NCI-H1436 treated with DMSO at 0.1 percent for 48 hours (cell line): Measurements from ENCODE around the gene TBC1D16.
A peak's percentile ranks its signal among the peaks of the same experiment; 100 is the strongest.

Experiments
- DNase-seq: peaks from one replicate; lab custom pipeline; 2025; lab: John Stamatoyannopoulos, UW

TBC1D16 gene, protein sequence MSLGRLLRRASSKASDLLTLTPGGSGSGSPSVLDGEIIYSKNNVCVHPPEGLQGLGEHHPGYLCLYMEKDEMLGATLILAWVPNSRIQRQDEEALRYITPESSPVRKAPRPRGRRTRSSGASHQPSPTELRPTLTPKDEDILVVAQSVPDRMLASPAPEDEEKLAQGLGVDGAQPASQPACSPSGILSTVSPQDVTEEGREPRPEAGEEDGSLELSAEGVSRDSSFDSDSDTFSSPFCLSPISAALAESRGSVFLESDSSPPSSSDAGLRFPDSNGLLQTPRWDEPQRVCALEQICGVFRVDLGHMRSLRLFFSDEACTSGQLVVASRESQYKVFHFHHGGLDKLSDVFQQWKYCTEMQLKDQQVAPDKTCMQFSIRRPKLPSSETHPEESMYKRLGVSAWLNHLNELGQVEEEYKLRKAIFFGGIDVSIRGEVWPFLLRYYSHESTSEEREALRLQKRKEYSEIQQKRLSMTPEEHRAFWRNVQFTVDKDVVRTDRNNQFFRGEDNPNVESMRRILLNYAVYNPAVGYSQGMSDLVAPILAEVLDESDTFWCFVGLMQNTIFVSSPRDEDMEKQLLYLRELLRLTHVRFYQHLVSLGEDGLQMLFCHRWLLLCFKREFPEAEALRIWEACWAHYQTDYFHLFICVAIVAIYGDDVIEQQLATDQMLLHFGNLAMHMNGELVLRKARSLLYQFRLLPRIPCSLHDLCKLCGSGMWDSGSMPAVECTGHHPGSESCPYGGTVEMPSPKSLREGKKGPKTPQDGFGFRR

GRCh38 chr17:80035687-80035936 lies at the start of gene TBC1D16:
TSS of gene TBC1D16 (minus strand) at chr17:80035872. CDS start at chr17:80013547, 22,325 bp downstream.
- DNase-seq = no peak

- no peak for DNase-seq
Observed at GRCh38 chr17:80084773-80085172, 49.1 kb upstream of the TBC1D16 start.

DNA sequence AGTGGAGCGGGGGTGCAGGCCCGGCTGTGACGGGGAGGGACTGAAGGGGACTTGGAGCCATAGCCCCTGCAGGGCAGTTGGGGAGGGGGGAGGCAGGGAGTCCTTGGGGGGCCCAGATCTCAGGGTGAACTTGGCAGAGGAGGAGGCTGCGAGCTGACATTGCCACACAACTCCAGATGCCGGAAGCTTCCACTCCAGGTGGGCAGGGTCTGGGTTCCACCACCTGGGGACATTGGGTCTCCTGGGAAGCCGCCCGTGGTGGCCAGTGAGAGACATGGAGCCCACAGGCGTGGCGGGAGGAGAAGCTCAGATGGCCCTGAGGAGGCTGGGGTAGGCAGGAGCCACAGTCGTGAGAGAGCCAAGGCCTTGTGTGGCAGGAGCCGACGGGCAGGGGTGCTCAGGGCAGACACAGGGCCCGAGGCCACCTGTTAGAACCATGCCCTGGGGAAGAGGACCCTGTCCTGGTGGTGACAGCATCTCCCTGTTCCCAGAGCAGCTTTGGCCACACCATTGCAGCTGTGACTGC lies 47.5 kb upstream of the TBC1D16 start:
- no peak for DNase-seq

DNA sequence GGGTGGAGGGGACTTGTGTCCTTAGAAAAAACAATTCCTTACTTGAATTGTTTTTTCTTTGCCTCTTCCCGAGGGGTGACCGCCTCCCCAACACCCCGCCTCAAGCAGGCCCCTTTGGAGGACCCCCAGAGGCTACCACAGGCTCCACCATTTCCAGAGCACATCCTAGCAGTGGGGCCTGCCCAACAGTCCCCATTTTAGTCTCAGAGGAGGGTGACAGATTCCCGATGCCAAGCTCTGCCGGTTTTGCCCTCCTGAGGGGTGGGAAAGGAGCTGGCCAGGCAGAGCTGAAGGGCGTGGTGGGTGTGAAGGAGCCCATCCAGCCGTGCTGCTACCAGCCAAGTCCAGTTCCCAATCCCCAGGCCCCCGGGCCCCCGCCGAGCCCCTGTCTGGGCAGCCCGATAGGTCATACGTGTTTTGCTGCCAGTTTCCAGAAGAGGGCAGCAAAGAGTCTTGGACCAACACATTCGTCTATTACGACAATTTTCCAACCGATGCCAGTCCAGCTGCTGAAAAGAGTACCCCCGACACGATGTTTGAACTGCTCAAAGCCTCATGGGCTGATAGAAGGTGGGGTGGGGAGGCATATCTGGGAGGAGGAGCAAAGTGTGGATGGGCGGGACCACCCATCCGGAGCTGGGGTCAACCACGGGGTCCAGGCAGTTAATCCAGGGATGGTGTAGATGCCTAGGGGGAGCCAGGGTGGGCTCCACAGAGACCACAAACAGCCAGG lies 46.9 kb upstream of the TBC1D16 start:
- DNase-seq = peak; percentile 31

GRCh38 chr17:80081596-80081995 lies 45.9 kb upstream of the TBC1D16 start:
- no peak for DNase-seq

GRCh38 chr17:80080081-80080480 lies 44.4 kb upstream of the TBC1D16 start:
- DNase-seq = no peak

- DNase-seq = no peak
Observed at GRCh38 chr17:80072410-80072809, 36.7 kb upstream of the TBC1D16 start.

- DNase-seq = no peak
Observed at GRCh38 chr17:80071116-80071841, 35.6 kb upstream of the TBC1D16 start.

- DNase-seq = no peak
Observed at GRCh38 chr17:80070375-80071115, 34.9 kb upstream of the TBC1D16 start.

DNA sequence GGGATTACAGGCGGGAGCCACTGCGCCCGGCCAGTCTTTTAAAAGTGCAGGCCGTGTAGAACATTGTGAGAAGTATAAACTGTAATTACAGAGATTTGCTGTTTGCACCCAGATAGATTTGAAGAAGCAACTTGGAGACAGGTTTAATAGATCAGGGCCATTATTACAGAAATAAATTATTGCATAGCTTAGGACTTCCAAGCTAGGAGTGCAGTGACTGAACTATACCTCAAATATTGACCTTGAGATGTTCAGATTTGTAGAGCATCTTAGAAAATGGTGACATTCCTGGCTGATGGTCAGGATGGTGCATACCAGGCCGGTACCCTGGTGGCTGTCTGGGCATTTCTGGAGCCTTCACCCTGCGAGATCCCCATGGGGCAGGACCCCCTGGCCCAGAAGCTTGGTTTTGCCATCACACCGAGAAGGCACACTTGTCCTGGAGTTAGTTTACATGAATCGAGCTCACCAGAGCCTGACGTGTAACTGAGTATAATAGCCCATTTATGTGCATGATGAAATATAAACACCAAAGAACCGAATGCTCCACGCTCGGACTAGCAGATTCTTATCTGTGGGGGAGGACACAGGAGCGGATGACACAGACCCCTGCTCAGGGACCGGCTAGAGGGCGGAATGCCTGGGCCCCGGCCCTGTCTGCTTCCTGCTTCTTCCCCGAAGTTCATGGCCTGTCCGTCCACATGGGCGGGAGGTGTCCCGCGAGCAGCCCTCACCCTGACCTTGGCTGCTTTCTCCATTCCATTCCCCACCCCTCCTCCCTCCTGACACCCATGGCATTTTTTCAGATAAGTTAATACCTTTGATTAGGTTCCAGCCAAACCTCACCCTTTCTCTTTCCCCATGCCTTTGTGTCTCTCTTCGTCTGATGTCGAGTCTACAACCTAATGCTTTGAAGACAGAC lies 32.9 kb upstream of the TBC1D16 start:
- no peak for DNase-seq

GRCh38 chr17:80067393-80067986 lies 31.8 kb upstream of the TBC1D16 start:
- no peak for DNase-seq

GRCh38 chr17:80065478-80066170 lies 30.0 kb upstream of the TBC1D16 start:
- no peak for DNase-seq

DNA sequence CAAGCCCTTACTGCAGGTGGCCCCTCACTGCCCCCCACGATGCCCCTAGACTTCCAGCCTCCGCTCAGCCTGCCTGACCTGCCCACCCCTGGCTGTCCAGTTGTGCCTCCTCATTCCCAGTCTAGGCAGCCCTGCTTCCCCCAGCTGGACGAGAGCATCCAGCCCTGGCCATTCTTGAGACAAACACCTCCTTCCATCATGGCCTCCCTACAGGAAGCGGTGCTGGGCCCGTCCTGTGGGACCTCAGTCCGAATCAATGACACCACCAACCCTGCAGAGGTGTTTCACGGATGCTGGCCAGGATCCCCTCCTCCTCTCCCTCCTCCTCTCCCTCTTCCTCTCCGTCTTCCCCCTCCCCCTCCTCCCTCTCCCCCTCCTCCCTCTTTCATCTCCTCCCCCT lies 29.0 kb upstream of the TBC1D16 start:
- DNase-seq = no peak

- DNase-seq = no peak
Observed at GRCh38 chr17:80063830-80064585, 28.3 kb upstream of the TBC1D16 start.

- DNase-seq = no peak
Observed at GRCh38 chr17:80061421-80061820, 25.7 kb upstream of the TBC1D16 start.

DNA sequence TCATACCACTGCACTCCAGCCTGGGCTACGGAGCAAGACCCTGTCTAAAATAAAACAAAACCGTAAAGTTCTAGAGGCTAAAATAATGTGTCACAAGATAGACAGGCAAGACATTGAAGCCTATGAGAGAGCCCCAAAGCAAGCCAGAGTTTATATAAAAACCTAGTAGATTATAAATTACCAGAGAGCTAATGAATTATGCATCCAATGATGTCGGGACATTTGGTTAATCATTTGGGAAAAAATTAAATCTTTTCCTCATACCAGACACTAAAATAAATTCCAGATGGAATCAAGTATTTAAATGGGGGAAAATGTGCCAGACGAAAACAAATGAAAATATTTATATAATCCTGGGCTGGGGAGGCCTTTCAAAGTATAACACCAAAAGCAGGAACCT lies 25.0 kb upstream of the TBC1D16 start:
- DNase-seq = no peak

DNA sequence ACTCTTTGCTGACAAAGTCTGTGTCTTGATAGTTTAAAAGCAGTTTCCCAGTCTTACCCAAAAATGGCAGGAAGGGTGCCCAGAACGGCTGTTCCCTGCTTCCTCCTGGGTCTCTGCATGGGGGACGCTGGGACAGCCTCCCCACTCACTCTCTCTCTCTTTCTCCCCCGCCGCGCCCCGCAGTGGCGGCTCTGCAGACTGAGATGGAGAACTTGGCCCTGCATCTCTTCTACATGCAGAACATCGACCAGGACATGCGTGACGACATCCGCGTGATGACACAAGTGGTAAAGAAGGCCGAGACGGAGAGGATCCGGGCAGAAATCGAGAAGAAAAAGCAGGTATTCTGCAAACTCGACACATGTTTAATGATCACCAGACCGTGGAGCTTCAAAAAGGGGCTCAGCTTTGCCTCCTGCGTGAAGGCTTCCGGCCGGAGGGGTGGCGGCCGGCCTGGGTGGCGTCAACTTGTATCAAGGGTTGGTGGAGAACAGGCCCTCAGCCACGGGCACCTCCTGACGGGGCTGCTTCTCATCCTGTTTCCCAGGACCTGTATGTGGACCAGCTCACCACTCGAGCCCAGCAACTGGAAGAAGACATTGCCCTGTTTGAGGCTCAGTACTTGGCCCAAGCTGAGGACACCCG lies 22.8 kb upstream of the TBC1D16 start:
- no peak for DNase-seq

- no peak for DNase-seq
Observed at GRCh38 chr17:80055597-80055996, 19.9 kb upstream of the TBC1D16 start.
